Measurements from ENCODE around the gene METTL8.
A peak's percentile ranks its signal among the peaks of the same experiment; 100 is the strongest.

Gene METTL8, protein sequence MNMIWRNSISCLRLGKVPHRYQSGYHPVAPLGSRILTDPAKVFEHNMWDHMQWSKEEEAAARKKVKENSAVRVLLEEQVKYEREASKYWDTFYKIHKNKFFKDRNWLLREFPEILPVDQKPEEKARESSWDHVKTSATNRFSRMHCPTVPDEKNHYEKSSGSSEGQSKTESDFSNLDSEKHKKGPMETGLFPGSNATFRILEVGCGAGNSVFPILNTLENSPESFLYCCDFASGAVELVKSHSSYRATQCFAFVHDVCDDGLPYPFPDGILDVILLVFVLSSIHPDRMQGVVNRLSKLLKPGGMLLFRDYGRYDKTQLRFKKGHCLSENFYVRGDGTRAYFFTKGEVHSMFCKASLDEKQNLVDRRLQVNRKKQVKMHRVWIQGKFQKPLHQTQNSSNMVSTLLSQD

DNA sequence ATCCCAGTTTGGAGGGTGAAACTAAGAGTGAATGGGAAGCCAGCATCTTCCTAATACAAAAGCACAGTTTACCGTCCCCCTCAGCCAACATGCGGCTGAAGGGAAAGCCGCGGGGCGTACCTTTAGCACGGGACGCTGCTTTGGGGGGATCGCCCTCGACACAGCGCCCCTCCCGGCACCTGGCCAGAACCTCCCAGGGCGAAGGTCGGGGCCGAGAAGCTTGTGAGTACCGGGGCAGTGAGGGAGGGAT lies at the start of gene METTL8:
Gene METTL8, minus strand, starts transcription at position 228 of the 250 bp plus-strand sequence. CDS start 41,805 bp downstream, outside the sequence.
- DNase-seq = no peak

DNA sequence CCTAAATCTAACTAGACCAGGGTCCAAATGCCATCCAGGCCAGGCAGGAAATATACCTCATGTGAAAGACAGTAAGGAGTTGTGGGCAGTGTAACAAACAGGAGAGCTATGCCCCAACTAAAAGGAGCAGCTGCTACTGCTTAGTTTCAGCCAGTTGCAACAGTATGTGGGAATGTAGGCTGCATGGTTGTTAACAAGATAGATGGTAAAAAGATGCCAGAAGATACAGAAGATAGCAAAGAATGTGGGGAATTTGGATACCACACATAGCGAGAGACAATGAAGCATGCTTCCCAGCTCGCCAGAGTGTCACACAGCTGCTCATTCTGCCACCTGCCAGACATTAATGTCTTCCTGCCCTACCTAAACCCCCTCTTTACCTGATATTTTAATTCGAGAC lies 49.1 kb upstream of the METTL8 start:
- no peak for DNase-seq

DNA sequence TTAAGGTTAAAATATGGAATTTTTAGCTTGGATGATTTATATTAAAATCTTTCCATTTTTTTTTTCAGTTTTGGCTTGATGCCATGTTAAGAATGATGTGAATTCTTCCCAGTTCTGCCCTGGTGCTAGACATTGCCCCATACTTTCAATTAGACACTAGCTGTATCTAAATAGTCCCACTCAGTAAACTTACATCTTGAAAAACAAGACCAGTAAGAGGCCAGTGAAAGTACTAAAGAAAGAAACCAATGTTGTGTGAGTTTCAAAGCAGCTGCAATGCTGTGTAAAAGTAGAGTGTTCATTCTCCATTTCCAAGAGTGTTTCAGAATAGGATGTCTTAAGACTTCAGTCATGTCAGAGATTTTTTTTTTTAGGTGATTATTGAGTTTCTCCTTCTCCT lies 48.5 kb upstream of the METTL8 start:
- no peak for DNase-seq

DNA sequence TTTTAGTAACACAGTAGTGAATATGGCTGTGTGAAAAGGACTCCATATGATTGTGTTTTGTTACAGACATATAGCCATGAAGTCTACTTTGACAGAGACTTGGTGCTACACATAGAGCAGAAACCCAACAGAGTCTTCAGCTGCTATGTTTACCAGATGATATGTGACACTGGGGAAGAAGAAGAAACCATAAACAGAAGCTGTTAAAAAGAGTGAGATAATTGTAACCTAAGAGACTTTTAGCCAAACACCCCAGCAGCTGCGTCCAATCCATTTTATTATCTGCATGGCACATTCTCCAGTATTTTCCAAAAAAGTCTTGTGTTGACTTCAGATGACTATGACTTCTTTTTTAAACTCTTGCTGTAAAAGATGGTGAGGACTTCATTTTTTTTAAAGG lies 47.1 kb upstream of the METTL8 start:
- DNase-seq = no peak

GRCh38 chr2:171479154-171479814 lies 45.5 kb upstream of the METTL8 start:
- peak; percentile 58 for DNase-seq

DNA sequence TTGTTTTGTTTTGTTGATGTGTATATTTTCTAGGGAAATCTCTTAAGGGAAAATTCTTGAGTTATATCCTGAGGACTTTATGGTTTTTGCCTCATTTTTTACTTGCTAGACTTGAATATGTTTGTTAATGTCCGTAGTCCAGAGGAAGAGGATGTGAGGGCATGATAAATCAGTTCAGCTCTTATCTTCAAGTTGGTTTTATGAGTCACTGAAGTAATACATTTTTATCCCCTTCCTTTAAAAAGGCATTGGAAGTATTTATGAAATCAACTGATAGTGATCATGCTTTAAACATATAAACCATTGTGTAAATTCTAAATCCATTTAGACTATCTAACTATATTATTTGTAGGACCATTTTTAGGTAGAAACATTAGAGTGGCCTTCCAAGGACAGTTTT lies 44.6 kb upstream of the METTL8 start:
- no peak for DNase-seq

DNA sequence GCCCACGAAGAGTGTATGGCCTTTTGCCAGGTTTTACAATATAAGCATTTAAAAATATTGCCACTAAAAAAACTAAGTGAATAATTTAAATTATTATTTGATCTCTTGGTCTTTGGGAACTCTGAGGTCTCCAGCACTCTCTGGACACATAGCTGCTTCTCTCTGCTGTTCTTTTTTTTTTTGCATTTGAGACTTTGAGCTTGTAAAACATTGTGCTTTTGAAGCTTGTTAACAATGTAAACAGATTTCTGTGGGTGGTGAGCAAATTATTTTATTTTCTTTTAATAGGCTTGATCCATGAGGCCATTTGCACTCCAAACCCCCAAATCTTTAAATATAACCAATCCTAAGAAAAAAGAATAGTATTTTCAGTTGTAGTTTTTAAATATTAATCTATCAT lies 42.2 kb upstream of the METTL8 start:
- no peak for DNase-seq

GRCh38 chr2:171470129-171470528 lies 36.3 kb upstream of the METTL8 start:
- no peak for DNase-seq

DNA sequence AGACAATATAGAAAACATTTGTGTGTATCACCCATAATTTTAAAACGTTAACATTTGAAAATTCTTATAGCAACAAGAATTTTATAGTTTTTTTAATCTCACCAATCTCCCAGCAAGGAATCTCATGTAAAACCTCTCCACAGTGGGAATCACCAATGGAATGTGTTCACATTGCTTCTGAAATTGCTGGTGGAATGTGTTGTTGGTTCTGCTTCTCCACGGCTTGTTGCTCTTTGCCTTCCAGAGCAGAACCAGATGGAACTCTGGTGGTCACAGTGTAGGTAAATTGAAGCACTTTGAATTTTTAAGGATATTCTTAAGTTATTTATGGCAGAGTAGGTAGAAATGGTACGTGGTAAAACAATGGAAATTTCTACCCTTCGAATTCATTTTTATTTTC lies 35.4 kb upstream of the METTL8 start:
- no peak for DNase-seq

DNA sequence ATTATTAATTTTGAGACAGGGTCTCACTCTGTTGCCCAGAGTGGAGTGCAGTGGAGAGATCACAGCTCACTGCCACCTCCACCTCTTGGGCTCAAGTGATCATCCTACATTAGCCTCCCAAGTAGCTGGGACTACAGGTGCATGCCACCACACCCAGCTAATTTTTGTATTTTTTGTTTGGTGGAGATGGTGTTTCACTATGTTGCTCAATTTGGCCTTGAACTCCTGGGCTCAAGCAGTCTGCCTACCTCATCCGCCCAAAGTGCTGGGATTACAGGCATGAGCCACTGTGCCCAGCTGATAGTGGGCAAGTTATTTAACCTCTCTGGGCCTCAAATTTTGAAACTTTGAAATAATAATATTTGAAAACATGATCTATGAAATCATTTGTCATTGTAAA lies 26.7 kb upstream of the METTL8 start:
- DNase-seq = no peak

- DNase-seq = no peak
These were observed 25.7 kb upstream of the METTL8 start for GRCh38 chr2:171459498-171459897.

DNA sequence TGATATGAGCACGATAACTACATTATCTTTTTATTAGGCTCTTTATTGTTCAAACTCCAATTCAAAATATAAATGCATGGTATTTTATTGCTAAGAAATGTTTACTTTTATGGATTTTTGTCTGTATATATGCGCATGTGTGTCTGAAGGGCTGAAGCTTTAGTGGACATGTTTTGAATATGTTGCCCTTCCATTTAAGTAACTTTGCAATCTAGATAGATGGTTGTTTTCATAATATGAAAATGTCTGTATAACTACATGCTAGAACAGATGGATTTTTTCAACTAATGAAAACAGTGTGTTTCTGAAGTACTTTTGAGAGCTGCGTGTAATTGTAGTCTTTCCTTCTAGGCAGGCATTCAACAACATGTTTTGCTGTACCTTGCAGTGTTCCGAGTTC lies 19.0 kb upstream of the METTL8 start:
- no peak for DNase-seq

DNA sequence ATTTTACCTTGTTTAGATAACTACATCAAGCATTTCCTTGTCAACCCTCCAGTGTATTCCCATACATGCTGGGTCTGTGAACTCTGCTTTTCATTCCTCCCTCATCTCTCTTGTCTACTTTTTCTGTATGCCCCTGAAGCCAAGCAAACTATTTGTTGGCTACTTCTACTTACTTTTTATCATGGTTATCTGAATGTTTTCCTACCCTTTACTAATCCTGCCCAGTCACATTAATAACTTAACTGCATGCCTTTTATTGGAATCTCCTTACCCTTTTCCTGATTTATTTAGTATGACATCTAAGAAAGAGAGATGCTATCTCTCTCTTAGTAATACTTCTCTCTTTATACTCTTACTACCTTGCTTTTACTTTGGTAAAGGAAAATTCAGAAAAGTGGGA lies 17.3 kb upstream of the METTL8 start:
- no peak for DNase-seq

GRCh38 chr2:171447675-171448074 lies 13.9 kb upstream of the METTL8 start:
- DNase-seq = no peak

- no peak for DNase-seq
These were observed 7.7 kb upstream of the METTL8 start for GRCh38 chr2:171441470-171441869.

DNA sequence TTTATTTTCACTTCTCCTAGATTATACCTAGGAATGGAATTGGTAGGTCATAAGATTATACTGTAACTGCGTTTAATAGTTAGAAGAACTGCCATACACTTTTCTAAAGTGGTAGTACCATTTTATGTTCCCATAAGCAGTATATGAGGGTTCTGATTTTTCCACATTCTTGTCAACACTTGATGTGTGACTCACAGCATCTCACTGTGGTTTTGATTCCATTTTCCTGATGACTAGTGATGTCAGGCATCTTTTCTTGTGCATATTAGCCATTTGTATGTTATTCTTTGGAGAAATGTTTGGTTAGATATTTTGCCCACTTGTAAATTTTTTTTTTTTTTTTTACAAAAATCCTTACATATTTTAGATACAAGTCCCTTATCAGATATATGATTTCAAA lies 2.5 kb upstream of the METTL8 start:
- no peak for DNase-seq

DNA sequence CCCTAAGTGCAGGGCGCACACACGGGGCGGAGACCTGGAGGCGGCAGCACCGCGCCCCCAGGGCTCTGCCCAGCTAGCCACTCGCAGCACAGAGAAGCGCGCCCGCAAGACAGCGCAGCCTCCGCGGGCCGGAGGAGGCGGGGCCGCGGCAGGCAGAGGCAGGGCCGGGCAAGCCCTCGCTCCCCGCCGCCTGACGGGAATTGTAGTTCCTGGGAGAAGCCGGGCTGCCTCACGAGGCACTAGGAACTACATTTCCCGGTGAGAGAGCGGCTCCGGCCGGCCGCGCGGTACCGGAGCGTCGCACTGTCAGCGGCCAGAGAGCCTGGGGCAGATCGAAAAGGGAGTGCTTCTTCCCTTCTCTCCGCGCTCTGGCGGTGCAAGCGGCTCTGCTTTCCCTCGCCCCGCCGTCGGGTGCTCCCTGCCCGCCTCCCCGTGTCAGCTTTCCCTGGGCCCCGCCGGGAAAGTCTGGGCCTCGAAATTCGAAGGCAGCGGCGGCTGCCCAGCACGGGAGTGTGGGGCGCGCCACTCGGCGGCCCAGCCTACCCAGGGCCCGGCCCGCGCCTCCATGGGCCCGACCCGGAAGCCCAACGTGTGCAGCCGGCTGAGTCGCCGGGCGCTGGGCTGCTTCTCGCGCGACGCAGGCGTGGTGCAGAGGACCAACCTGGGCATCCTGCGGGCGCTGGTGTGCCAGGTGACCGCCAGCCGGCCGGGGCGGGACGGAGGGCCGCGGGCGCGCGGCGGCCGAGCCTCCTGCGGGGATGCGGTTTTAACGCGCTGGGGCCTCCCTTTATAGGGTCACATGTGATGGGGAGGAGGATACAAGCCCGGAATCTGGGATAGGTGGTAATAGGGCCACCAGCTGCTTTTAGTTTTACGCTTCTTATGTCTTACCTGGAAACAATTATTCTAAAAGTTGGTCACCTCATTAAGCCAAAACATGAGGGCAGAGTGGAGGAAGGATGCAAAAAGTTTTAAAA lies 511 bp upstream of the METTL8 start, which contains the start of gene DCAF17:
Gene DCAF17, plus strand, starts transcription at position 214 of the 977 bp plus-strand sequence. Its CDS starts 352 bp downstream, at position 566.
- peak; percentile 97 for DNase-seq

DNA sequence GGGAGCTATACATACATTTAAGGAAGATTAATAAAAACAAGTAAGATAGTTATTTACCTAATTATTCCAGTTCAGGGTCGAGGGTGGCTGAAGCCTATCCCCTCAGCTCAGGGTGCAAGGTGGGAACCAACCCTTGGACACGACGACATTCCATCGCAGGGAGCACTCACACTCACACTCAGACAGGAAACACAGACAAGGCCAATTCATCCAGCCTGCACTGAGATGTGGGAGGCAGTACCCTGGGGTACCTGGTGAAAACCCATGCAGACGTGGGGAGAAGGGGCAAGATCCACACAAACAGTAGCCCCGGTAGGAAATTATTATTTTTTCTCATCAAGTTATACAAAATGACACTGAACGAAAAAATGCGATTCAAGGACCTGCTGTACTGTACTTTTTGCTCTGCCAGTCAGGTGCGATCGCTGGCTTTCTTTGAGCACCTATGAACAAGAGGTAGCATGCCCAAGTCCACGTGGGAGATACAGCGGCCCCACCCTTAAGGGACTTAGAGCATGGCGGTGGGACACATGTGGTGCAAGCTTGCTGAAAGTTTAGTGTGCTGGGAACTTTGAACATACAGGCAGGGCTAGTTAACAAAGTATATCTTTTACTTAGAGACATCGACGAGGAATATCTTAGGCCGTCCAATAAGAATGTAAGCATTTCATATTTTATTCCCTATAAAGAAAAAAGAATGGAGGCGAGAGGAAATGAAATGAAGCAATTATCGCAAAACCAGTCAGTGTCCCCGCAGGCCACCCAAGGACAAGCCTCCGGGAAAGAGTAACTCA lies 624 bp downstream of the METTL8 start:
- DNase-seq = peak; percentile 62

GRCh38 chr2:171432206-171432968 lies 1.4 kb downstream of the METTL8 start:
- no peak for DNase-seq

DNA sequence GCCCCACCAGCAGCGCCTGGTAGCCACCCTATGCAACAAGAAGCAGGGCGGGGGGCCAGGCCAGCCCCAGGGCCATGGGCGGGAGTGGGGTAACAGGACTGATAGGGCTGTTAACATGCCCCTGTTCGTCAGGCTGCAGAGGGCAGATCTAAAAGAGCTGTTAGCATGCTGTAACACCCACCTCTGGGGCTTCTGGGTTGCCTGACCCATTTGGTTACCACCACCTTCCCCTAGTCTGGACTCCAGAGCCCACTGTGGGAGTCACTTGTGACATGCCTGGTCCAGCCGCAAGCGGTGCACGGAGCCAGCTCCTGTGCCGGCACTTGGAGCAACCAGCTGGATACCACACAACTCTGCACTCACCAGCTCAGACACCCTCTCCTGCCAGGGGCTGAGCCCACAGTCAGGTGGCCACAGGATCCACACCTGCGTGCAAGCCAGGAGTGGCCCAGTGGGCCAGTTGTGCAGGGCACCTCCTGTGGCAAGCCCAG lies 2.1 kb downstream of the METTL8 start:
- no peak for DNase-seq
